Cardiac septum (tissue), 1 donor: ENCODE measurements around the gene CACNA2D4. TPM values are rescaled to one million over a fixed set of nuclear protein-coding genes. Genes with fewer than 3 reads are reported as not detected.
A peak's percentile ranks its signal among the peaks of the same experiment; 100 is the strongest.

ENCODE experiments used
- DNase-seq: peaks from one replicate; pipeline ENCODE4 v3.0.0-alpha.2; 2020; ENCODE audit warnings: low spot score
- intact Hi-C: fragments of 100-400 bp; cut with DNase I; formaldehyde crosslinking; loops from one replicate; pipeline ENCODE4 v1.14.0; 2022
- total RNA-seq: library from RNA; stranded (reverse); fragmentation: NEBNext Ultra II Directional; extraction: Animal tissue kit (Norgen Biotek cat#: 25700); gene quantifications from one replicate; pipeline ENCODE4 v1.2.1, GENCODE V29; 2021
- donor health status: DM: no; HTN: no; CAD: no.

The CACNA2D4 gene
- total RNA-seq, 1 donor from 2014 or later: 0.89 TPM

DNA sequence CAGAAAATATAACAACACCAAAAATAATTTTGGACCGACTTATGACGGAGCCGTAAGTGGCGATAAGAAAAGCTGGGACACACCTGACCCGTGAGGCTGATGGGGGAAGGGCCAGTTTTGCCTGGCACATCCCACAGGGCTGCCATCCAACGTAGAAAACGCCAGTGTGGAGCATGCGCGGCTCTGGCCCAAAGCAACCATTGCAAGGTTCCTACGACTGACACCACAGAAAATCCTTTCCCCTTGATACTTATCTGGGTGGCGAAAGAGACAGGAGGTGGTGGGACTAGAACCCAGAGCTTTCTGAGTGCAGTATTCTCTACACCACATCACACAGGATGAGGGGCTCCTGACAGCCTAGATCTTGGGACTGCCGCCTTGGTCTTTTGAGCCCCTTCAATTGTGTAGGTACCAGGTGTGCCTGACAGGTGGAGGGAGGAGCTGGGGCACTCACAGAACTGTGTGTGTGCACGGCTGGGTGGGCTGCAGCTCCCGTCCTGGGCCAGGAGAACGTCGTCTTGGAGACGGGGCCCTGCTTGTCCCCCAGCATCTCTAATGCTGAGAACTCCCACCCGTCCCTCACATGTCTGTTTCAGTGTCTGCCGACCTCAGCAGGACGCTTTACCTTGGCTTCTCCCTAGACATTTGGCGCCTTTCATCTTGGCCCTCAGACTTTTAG lies 17.4 kb upstream of the CACNA2D4 start:
- no peak for DNase-seq

DNA sequence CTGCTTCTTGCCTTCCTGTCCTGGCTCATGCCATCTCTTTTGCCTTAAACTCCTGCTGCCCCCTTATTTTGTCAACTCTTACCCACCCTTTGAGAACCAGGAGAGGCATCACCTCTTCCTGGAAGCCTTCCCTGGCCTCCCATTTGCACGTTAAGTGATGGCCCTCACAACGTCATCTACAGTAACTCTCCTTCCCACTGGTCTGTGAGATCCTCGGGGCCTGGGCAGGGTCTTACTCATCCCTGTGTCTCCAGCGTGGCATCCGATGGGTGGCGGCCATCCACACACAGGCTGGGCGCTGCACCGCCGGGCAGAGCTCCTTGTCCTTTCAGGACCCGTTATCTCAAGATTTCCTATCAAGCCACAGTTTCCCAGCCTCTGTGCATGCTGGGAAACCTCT lies 16.8 kb upstream of the CACNA2D4 start:
- DNase-seq: no peak
- intact Hi-C loops: loop anchor here (5.0 kb wide), 2 partner anchors 283 to 303 kb away; no protein-coding TSS in a partner anchor

More for the DNA sequence above, 17.4 kb upstream of the CACNA2D4 start:
- intact Hi-C loops: loop anchor here (5.0 kb wide), 2 partner anchors 284 to 304 kb away; no protein-coding TSS in a partner anchor

DNA sequence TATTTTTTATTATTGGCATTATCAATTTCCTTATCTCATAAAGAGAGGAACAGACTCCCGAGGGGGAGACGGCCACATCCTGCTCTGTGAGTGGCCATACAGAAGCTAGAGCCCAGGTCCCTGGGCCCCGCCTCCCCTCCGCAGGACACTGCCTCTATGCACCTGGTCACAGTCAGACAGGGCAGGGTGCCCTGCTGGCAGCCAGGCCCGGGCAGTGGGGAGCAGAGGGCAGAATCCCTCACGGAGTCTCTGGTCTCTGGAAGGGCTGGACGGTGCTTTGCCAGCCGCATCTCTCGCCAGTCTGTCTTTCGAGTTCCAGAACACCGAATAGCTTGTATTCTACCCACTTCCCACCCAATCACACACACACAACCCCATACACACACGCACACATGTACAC lies 16.4 kb upstream of the CACNA2D4 start:
- no peak for DNase-seq
- intact Hi-C loops: loop anchor here (5.0 kb wide), 2 partner anchors 283 to 303 kb away; no protein-coding TSS in a partner anchor

DNA sequence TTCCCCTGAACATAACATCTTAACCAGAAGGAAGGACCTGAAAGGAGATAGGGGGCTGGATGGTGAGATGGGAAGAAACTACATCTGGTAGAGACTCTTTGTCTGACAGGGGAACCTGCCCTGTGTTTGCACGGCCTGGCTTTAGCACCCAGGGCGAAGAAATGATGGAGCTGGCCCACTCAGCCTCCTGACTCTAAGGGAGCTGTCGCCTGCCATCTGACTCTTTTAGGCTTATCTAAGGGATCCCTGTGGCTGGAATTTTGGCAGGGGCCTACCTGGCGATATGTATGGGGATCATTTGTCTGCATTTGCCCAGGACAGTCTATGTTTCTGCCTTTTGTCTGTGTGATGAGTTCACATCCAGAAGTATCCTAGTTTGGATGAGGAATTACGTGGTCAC lies 15.6 kb upstream of the CACNA2D4 start:
- DNase-seq: no peak
- intact Hi-C loops: no loop called here

DNA sequence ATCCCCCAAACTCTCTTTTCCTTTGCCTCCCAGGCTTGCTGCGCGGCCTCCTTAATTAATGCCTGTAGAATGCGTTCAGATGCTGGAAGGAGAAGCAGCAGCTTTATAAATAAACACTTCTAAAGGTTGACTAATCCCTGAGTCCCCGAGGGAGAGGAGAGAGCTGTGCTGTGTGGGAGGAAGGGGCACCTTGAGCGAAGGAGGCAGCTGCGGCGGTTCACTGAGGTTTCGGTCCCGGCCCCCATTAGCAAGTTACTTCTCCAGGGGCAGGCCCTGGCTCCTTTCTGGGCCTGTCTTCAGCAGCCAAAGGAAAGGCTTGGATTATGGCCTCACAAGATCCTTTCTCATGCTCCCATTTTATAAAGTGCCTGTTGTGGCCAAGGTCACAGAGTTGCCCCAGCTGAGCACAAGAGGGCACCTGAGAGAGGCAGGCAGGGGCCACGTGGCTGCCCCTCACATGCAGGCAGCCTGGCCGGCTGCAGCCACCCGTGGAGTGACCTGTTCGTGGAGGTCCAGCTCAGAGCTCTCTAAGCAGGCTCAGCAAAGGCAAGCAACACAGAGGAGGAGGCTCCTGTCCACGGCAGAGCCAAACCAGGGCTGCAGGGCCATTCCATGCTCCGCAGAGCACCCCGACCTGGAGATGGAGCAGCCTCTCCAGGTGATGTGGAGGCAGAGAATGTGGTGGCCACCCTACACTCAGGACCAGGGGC lies 15.0 kb upstream of the CACNA2D4 start:
- DNase-seq: peak; percentile 70
- intact Hi-C loops: no loop called here

DNA sequence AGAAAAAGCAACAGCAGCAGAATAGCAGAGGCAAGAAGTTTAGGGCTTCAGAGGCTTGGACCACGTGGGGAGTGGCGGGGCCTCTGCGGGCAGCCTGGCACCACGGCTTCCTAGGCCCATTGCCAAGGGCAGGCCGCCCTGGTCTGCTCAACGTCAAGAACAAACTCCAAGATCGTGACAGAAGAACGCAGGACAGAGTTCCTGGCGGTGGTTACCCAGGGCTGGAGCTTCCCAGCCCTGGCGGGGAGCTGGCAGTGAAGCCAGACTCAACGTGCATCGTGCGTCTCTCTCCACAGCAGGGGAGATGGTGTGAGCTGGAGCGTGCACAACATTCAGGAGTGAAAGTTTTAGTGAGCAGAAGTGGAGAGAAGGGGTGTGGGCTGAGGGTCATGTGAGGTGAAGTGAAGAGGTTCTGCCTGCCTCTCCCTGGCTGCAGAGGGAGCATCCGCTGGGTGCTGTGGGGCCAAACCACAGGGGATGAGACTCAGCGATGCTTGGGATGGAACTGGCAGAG lies 13.9 kb upstream of the CACNA2D4 start:
- DNase-seq: peak; percentile 86
- intact Hi-C loops: no loop called here

DNA sequence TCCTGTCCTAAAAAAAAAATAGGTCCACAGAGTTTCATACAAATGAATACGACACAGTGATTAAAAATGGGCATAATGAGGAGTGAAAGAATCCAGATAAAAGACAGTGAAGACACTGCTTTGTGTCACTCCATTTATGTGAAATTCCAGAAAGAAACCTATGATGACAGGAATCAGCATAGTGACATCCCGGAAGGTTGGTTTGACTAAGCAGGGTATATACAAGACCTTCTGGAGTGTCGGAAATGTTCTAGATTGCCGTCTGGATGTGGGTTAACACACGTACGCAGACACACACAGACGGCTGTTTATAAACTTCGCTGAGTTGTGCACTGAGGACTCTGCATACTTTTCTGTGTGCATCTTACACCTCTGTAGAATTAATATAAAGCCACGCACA lies 13.2 kb upstream of the CACNA2D4 start:
- no peak for DNase-seq
- intact Hi-C loops: no loop called here

DNA sequence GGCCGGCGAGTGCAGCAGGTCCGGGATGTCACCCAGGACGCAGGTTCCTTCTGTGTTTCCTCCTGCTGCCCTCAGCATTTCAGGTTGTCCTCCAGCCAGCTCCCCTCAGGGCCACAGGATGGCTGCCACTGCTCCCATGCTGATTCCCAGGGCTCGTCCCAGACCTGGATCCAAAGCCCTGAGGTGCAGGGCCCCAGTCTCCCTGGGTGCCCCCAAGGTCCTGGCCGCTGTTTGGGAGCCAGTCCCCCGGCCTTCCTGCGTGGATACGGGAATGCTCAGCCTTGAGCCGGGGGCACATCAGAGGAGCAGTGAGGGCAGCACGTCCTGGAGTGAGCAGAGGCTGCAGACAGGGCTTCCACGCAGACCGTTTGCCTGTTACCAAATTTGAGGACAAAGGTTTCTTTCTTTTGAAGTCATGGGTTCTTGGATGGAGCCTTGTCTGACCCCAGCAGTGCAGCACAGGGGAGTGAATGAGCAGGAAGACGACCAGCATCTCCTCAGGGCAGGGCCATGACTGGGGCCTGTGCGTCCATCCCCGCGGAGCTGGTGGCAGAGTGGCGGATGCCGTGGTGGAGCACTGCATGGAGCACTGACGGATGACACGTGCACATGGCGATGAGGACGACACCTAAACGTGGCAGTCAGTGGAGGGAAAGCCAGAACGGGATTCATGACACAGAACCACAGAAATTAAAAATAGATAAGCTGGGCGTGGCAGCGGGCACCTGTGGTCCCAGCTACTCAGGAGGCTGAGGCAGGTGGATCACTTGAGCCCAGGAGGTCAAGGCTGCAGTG lies 12.5 kb upstream of the CACNA2D4 start:
- intact Hi-C loops: no loop called here
- peak; percentile 33 for DNase-seq

DNA sequence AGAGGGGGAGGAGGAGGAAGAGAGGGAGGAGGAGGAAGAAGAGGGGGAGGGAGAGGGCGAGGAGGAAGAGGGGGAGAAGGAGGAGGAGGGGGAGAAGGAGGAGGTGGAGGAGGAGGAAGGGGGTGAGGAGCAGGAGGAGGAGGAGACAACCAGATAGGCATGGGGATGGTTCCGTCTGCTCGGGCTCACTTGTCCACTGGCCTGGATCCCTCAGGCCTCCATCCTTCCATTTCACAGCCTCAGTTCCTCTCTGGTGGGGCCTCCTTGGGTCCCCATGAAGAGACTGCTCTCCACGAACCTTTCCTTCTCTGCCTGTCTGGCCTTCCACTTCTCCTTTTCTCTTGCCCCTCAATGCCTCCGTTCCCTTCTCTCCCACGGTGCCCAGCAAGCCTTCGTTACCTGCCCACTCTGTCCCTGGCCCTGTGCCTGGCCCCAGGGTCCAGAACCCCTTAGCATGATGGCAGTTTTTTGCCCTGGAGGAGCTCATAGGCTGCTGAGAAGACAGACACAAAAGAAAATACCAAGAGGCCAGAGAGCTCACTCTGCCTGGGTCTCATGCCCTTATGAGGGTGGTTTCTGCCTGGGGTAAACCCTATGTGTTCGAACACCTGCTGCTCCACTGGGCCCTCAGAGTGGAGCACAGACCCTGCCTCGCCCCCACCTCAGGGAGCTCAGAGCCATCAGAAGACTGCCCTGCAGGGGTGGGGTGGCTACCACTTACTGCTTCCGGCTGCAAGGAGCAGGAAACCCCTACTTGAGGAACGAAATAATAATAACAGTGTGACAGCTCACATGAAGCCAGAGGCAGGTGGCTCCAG lies 11.7 kb upstream of the CACNA2D4 start:
- peak; percentile 50 for DNase-seq
- intact Hi-C loops: no loop called here

DNA sequence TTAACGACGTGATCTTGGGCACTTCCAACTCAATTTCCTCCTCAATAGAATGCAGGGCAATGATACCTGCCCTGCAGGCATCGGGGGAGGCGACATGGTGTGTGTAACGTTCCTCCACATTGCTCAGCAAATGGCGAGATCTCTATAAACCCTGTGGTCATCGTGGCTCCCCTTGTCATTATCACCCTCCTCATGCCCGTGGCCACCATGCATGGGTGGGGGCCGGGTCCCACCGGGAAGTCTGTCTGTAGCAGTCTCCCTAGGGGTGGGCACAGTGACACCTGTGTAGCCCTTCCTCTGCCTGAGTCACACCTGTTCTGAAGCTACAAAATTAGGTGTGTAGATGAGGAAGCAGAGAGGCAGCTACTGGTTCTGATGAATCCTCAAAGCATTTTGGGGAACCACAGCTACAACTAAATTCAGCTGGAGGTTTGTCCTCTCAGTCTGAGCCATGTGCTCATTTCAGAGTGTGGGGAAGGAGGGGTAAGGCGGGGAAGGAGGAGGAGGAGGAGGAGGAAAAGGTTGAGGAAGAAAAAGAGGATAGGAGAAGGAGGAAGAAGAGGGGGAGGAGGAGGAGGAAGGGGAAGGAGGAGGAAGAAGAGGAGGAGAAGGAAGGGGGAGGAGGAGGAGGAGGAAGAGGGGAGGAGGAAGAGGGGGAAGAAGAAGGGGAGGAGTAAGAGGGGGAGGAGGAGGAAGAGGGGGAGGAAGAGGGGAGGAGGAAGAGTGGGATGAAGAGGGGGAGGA lies 11.0 kb upstream of the CACNA2D4 start:
- DNase-seq: peak; percentile 50
- intact Hi-C loops: no loop called here

DNA sequence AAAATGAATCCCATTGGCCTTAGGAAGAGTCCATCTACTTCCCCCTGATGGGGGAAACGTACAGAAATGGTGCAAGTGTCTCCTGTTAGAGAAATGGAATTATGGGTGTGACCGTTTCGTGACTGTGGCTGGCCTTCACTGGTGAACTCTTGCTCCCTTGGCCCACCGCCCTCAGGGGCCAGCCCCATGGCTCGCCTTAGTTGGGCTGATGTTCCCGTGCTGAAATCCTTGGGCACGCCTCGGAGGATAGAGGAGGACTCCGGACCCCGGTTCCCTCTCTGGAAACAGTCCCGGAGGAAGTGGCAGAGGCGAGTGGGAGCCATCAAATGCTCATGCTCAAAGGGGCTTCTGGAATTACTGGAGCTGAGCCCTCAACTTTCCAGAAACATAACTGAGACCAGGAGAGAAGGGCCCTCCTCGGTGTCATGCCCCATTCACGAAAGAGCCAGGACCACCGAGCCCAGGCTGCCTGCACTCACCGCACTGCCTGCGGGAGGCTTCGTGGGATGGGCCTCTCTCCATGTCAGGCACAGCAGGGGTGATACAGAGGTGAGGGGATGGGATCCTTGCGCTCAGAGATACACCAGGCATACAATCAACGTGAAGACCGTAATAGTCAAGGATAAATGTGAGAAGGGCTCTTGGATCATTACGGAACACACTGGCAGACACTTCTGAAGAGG lies 10.1 kb upstream of the CACNA2D4 start:
- intact Hi-C loops: no loop called here
- peak; percentile 58 for DNase-seq

DNA sequence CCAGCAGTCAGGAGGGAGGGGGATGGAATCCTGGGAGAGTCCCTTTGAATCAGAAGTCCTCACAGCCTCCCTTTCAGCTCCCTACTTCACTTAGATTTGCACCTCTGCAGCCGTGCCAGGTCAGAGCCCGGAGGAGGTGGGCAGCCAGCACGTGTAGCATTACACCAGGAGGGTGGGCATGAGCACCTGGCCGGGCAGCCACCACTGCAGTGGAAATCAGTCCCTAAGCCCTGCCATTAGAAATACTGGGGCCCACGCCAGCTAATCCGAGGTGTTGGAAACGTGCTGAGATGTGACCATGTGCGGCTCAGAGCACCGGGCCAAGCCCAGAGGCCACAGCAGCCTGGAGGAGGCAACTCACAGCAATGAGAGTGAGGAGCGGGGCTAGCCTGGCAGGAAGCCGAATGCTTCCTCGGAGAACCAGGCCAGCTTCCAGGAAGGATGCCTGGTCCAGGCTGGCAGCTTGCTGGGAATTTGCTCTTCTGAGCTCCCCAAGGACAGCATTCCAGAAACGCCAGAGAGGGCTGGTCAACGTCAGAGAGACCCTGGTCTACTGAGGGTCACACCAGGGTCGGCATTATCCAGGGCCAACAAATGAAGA lies 9.4 kb upstream of the CACNA2D4 start:
- peak; percentile 84 for DNase-seq
- intact Hi-C loops: no loop called here

DNA sequence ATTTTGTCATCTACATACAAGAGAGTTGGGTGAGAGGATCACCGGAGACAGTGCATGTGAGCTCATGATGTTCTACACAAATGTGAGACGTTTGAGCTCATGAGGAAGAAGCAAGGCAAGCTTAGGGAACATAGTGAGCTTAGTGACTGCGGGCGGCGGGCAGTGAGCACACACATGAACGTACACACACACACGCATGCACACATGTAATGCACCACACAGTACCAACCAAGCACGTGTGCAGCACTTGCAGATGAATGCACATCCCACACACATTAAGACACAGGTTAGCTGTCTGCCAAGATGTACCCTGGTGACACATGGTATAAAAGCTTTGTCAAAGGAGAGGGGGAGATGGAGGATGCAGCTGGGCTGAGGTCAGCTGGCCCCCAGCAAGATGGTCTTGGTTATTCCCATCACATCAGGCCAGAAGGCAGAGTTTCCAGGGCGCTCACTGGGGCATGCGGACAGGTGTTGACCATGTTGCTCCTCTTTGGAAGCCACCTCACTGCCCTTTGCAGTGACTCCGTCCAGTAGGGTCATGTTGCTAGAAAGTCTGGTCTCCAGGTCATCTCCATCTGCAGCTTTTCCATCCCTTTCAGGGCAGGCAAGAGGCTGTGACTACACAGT lies 8.7 kb upstream of the CACNA2D4 start:
- DNase-seq: peak; percentile 53
- intact Hi-C loops: no loop called here

DNA sequence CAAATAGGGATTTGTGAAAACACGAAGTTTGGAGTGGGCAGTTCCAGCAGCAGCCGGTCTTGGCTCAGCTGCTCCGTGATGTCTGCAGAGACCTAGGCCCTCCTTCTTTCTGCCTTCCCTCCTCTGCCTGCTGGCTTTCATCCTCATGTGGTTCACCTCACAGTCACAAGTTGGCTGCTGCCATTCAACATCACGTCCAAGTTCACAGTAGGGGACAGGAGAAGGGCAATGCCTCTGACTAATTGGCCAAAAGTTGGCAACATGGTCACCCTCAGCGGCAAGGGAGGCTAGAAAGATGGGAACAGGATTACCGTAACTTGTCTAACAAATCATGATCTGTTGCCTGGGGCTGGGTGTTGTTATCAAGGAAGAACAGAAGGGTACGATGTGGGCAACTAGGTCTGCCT lies 7.8 kb upstream of the CACNA2D4 start:
- intact Hi-C loops: no loop called here

DNA sequence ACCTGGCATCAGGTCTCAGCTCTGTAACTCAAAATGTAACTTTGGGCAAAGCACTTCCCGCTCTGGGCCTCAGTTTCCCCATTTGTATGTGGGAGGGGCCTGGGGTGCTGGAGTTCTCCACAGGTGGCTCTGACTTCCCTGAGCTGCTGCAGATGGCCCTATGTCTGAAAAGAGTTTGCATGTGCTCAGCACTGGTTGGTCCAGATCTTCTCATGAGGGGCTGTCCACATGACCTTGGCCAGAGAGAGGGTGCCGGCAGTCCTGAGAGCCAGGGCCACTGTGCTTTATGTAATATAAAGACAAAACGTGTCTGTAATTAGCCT lies 7.2 kb upstream of the CACNA2D4 start:
- no peak for DNase-seq
- intact Hi-C loops: no loop called here

More for the DNA sequence above, 7.8 kb upstream of the CACNA2D4 start:
- peak; percentile 61 for DNase-seq

DNA sequence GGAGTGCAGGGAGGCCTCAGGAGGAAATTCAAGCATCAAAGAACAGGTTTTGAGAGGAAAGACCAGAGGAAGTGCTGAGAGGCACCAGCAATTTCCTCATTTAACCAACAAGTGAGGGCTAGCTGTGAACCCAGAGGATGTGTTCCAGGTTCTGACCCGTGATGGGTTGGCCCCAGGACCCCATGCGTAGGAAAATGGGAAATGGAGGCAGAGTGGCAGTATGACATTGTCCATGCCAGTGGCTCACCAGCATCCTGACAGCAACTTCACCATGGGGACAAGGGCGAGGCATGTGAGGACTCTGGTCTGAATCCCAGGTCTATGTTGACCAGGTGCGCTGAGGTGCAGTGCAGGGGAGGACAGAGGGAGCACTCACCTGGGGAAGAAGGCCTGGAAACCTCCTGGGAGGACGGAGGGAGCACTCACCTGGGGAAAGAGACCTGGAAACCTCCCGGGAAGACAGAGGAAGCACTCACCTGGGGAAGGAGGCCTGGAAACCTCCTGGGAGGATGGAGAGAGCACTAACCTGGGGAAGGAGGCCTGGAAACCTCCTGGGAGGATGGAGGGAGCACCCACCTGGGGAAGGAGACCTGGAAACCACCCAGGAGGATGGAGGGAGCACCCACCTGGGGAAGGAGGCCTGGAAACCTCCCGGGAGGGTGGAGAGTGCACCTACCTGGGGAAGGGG lies 6.7 kb upstream of the CACNA2D4 start:
- DNase-seq: no peak
- intact Hi-C loops: no loop called here

DNA sequence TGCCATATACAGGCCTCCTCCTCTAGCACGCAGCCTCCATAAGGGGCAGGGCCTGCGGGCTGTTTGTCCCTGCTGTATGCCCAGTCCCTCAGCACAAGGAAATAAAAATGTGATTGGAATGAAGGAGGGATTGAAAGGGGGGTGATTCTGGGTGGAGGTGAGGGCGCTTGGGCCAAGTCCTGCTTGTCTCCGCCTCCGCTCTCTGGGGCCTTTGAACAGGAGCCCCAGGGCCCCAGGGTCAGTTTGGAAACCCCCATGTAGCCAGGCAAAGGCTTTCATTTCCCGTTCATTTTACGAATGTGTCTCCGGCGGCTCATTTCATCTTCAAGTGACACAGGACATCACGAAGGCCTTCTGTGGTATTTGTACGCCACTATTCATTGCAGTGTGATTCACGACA lies 4.5 kb upstream of the CACNA2D4 start:
- intact Hi-C loops: no loop called here
- DNase-seq: no peak
